ENCODE data around the gene HECW1.

DNA sequence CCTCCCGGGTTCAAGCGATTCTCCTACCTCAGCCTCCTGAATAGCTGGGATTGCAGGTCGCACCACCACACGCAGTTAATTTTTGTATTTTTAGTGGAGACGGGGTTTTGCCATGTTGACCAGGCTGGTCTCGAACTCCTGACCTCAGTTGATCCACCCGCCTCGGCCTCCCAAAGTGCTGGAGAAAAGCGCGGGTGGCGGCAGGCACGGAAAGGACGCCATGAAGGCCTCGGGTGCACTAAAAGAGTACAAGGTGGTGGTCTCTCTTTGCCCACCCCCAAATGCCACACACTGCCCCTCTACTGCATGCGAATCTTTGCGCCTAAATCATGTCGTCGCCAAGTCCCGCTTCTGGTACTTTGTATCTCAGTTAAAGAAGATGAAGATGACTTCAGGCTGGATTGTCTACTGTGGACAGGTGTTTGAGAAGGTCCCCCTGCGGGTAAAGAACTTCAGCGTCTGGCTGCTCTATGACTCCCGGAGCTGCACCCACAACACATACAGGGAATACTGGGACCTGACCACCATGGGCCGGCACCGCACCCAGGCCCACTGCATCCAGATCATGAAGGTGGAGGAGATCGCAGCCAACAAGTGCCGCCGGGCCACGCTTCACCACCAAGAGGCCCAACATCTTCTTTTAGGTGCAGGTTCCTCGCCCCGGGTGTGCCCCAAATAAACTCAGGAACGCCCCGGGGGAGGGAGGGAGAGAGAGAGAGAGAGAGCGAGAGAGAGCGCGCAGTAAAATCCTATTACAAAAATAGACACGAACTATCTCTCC is 161.7 kb downstream of the HECW1 start:
- TF ChIP-seq, protein P1, sequence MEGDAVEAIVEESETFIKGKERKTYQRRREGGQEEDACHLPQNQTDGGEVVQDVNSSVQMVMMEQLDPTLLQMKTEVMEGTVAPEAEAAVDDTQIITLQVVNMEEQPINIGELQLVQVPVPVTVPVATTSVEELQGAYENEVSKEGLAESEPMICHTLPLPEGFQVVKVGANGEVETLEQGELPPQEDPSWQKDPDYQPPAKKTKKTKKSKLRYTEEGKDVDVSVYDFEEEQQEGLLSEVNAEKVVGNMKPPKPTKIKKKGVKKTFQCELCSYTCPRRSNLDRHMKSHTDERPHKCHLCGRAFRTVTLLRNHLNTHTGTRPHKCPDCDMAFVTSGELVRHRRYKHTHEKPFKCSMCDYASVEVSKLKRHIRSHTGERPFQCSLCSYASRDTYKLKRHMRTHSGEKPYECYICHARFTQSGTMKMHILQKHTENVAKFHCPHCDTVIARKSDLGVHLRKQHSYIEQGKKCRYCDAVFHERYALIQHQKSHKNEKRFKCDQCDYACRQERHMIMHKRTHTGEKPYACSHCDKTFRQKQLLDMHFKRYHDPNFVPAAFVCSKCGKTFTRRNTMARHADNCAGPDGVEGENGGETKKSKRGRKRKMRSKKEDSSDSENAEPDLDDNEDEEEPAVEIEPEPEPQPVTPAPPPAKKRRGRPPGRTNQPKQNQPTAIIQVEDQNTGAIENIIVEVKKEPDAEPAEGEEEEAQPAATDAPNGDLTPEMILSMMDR (IDR thresholded peaks at IDR 0.05 in 4 of 5, conservative IDR thresholded peaks at IDR 0.05 in 1 of 5), result no peak
- no peak for TF ChIP-seq POLR2A (IDR thresholded peaks at IDR 0.05)
